Glomerular endothelial cell (primary cell): ENCODE measurements around the gene BRSK1. TPM values are rescaled to one million over a fixed set of nuclear protein-coding genes. Genes with fewer than 3 reads are reported as not detected.

ENCODE experiments used
- DNase-seq: peaks from one replicate; pipeline ENCODE4 v3.0.0-alpha.2; 2011; ENCODE audit warnings: low read depth, low spot score; ENCODE audit errors: extremely low read depth
- total RNA-seq: library from RNA; depleted of rRNA; stranded (reverse); fragments of >200 nt; gene quantifications from 2 replicates; pipeline ENCODE4 v1.2.3, GENCODE V29; 2015

Gene BRSK1
- total RNA-seq, 1 donor from 2014 or later = 1.2 TPM

DNA sequence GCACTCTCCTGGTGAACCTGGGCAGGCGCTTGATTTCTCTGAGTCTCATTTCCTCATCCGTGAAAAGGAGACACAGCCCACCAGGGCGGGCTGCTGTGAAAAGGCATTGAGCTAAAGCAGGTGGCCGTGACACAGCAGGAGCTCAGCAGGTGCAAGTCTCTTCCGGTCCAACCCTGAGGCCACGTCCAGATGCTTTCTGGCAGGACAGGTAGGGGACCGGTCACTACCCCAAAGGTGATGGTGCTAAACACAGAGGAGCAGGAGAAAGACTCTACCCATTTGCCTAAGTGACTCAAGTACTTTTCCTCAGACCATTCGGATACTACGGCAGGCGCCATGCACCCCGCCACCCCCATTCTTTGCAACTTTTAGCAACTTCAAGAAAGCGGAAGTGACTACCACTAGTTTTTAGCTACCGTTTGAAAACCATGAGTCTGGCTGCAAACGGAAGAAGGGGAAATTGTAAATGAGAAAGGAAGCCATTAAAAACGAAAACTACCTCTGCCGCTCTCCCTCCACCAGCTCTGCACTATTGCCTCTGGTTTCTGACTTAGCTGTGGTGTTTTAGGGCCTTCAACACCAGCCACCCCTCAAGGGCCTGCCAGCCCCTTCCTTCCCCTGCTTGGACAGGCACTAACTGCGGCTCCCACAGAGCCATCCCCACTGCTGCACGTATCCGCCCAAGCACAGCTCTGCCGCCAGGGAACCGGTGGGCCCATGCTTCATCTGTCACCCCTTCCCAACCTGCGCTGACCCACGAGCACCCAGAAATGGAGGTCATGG lies 29.8 kb upstream of the BRSK1 start:
- DNase-seq = no peak

DNA sequence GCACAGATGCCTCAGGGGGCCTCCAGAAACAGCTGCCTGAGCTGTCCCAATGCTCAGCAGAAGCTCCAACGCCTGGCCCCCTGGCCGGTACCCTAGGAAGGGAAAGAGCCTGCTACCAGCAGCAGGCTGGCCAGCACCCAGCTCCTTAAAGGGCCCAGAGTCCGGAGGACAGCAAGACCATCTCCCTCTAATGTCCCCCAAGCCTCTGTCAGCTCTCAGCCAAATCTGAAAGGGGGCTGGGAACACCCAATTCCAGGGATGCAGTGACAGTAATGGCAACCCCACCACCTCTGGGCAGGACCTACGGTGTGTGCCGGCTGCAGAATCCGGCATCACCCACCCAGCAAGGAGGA lies 29.2 kb upstream of the BRSK1 start:
- no peak for DNase-seq

DNA sequence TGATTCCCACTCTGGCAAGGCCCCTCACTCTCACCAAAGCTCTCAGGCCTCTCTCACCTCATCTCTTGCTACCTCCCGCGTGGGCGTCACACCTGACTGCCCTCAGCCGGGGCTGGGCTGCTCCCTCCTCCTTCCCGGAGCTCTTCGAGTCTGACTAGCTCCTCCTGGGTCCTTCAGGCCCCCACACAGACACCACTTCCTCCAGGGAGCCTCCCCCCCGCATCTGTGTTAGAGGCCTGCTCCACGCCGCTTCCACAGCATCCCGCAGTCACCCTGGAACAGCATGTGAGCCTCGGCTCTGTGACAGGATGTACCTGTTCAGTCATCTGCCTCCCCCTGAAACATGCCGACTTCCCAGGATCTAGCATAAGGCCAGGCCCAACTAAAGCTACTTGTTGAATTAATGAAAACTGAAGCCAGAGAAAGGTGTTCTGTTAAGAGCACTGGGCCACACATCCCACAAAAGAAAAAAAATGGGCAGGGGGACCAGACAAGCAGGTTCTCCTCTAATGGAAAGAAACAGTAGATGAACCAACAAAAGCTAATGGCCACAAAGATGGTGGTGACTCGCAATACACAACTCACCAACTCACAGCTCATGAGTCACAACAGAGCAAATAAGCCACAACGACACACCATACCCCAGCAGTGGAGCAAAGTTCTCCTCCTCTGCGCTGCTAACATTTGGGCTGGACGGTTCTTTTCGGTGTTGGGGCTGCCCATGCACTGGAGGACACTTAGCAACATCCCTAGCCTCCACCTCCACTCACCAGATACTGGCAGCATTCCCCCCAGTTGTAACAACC lies 28.0 kb upstream of the BRSK1 start:
- DNase-seq = no peak

DNA sequence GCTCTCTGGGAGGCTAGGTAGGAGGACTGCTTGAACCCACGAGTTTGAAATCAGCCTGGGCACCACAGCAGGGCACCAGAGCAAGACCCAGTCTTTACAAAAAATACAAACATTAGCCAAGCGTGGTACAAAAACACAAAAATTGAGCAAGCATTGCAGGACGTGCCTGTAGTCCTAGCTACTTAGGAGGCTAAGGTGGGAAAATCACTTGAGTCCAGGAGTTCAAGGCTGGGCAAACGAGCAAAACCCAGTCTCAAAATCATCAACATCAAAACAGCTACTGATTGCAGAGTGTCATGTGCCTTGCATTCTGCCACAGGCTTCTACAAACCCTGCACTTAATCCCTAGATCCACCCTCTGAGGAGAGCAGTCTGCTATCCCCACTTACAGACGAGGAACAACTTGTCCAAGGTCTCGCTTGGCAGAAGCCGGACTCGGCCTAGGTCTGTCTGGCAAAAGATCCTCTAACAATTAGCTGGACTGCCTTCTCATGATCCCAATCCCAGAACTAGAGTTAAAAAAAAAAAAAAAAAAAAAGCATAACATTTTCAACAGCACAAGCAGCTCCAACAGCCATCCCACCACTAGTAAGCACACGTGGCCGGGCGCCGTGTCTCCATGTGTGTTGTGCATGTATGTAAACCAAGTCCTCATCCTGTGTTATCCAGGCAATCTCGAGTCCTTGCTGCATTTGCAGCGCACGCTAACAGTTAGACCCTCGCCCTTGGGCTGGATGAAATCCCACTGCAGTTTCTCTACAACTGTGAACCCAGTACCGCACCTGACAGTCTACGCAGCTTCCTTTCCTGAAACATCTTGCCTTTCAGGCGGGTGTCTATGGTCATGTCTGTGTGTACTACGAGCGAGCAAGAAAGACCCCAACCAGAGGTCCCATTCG lies 27.0 kb upstream of the BRSK1 start:
- no peak for DNase-seq

DNA sequence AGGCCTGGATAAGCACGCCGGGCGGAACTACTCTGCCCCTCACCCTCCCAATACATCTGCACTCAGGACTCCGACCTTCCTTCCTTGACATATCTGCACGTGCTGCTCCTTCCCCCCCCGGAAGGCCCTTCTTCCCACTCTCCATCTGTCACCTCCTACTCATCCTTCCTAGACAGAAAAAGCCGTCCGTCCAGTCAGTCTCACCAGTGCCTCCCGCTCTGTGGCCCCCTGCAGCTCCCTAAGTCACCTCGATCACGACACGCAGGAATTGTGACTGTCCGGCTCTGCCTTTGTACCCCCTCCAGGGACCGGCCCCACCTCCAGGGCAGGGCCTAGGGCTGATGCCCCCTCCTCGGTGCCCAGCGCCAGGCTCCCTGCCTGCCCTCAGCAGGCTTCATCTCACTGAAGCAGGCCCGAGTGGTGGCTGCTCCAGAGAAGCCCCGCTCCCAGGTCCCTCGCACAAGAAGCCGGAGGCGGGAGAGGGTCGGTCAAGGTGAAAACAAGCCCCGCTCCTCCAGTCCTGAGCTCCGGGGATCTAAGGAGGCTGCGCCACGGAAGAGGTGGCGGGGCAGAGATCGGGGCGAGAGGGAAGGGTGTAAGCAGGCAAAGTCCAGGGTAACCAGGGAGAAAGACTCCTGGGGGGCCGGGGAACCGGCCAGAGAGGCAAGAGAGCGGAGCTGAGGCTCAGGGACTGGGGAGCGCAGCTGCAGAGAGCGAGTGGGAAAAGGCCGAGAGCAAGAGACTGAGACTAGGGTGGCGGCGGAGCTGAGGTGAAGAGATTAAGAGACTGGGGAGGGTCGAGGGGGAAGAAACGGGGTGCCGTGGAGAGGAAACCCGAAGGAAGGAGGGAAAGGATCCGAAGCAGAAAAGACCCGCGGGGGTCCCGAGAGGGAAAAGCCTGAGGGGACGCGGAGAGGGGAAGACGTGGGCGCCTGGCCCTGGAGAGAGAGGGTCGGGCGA lies 26.1 kb upstream of the BRSK1 start:
- no peak for DNase-seq

DNA sequence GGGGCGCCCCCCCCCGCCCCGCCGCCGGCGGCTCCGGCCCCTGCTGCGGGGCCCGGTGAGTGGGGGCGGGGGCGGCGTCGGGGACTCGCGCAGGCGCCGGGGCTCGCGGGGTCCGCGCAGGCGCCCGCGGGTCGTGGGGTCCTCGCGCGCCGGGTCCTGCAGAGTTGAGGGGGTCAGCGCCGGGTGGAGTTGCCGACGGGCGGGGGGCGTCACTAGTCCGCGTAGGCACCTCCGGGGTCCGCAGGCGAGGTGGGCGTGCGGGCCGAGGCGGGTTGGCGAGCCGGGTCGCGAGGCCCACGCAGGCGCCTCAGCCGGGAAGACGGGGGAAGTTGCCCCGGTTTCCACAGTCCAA lies 25.3 kb upstream of the BRSK1 start:
- no peak for DNase-seq

DNA sequence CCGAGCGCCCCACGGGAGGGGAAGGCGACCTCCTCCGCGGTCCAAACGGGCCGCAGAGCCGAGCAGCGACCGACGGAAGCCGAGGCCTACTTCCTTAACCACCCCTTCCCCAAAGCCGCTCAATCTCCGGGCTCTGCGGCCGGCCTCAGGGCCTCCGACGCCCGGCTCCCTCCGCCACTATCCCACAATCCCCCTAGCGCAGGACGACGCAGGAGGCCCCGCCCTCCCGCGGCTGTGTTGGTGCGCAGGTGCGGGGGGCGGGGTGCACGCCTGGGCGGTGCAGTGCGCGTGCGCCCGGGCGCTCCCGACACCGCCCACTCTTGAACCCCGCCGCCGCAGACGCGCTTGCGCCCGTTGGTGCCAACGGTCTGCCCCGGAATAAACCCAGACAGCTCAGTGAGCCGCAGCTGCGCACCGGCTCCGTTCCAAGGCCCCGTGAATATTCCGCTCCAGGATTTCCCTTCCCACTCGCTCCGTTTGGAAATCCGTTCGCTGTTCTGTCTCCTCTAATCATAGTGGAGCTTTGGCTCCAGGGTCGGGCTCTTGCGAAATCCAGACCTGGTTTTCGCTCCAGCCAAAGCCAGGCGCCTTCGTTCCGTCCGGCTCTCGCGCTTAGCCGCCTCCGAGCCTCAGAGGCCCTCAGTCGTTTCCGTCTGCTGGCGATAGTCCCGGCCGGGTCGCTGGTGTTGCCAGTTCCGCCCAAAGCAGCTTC lies 24.8 kb upstream of the BRSK1 start, which contains the start of gene PPP6R1:
PPP6R1 (minus strand) TSS at position 190 of the 712 bp plus-strand sequence. CDS start 11,914 bp downstream, outside the sequence.
- peak; percentile 98 for DNase-seq

DNA sequence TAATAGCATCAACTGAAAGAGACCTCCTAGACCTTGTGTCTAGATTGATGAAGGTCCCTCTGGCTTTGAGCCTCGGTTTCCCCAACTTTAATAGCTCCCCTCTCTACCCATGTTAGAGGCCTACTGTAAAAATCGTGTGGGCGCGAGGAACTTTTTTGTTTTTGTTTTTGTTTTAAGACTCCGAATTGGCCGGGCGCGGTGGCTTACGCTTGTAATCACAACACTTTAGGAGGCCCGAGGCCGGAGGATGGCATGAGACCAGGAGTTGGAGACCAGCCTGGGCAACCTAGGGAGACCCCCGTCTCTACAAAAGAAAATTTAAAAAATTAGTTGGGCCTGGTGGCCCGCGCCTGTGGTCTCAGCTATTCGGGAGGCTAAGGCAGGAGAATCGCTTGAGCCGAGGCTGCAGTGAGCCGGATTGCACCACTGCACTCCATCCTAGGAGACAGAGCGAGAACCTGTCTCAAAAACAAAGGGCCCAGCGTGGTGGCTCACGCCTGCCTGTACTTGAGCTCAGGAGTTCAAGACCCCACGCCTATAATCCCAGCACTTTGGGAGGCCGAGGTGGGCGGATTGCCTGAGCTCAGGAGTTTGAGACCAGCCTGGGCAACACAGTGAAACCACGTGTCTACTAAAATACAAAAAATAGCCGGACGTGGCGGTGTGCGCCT lies 24.1 kb upstream of the BRSK1 start:
- no peak for DNase-seq

DNA sequence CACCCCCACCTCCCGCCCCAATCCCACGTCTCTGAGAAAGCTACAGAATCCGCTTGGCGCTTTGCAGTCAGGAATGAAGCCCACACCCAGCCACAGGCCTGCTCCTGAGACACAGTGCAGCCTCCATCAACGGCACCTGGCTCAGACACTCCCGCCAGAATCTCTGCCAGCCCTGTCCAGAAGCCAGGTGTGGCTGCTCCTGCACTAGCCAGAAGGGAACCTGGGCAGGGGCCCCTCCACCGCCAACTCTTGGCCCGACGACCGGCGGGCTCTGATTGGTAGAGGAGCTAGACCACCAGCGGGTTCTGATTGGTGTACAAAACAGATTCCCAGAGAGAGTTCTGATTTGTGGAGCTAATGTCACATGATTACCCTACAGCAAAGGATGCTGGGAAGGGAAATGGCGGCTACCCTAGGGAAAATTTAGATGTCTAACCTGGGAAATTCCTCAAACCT lies 22.1 kb upstream of the BRSK1 start:
- DNase-seq = no peak

DNA sequence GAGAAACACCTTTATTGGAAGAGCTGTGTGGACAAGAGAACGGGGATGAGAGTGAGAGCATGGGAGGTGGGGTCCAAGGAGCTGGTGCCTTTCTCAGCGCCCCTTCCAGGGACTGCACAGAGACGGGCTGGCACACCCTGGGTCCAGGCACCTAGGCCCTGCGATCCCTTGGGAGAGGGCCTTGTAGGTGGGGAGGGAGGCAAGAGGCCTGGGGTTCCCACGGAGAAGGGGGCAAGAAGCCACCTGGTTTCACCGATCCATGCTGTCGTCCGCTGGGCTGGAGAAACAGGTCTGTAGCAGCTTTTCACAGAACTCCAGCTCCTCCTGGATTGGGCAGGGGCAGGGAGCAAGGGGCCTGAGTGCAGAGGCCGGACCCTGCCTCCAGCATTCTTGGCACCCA lies 21.4 kb upstream of the BRSK1 start:
- DNase-seq = no peak

DNA sequence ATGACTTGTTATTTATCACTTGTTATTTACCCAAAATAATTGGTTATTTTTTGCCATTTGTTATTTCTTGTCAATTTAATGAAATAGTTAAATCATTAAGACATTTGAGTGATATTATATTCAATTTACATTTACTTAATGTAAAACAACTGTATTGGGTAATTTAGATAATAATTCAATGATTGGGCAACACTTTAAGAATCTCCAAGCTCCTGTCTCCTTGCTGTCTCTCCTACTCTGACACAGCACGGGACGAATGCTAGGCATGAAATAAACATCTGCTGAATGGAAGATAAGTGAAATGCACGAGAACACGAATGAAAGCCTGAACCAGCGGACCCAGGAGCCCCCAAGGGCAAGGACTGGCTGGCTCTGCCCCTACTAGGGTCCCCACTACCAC lies 19.3 kb upstream of the BRSK1 start:
- no peak for DNase-seq

DNA sequence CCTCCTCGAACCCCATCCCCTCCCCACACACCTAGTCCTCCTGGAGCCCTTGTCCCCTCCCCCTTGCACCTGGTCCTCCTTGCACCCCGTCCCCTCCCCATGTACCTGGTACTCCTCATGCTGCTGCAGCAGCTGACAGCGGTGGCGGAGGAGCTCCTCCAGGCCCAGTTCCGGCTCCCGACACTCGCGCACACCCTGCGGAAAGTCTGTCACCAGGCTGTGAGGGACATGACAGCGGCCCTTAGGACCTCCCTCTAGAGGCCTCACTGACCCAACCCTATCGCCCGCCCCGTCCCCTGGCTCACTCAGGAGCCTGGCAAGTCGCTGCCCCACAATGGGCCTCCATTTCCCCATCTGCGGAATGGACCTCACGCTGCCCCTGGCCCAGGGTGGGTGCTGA lies 18.6 kb upstream of the BRSK1 start:
- DNase-seq = no peak

DNA sequence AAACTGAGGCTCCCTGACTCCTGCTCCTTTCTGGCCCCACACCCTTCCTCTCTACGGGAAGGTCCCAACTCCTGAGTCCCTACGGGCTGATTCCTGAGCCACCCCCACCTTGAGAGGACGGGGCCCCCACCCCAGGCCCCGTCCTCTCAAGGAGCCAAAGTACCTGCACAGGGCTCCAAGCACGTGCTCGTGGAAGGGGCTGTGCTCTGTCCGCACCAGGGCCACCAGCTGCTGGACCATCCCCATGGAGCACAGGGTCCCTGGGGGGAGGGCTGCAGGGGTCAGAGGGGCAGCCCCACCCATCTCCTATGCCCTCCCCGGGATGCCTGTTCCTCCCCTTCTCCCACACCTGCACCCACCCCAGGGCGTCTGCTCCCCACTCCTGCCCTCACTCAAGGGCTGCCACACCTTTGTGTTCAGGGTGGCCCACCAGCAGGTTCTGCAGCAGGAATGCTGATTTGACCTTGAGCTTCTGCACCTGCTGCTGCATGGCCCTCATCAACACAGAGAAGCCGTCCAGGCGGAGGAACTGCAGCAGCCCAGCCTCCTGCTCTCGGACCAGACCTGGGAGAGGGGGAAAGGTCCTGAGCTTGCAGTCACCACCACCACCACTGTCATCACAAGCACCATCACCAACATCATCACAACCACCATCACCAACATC lies 17.9 kb upstream of the BRSK1 start:
- no peak for DNase-seq

DNA sequence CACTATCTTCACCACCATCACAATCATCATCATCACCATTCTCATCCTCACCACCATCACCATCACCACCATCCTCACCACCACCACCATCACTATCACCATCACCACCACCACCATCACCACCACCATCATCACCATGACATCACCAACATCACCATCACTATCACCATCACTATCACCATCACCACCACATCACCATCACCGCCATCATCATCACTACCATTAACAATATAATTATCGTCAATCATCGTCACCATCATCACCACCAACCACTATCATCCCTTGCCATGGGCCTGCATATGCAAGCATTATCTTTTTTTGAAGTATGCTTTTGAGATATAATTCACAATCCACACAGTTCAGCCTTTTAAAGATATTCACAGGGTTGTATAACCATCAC lies 17.4 kb upstream of the BRSK1 start:
- DNase-seq = no peak

DNA sequence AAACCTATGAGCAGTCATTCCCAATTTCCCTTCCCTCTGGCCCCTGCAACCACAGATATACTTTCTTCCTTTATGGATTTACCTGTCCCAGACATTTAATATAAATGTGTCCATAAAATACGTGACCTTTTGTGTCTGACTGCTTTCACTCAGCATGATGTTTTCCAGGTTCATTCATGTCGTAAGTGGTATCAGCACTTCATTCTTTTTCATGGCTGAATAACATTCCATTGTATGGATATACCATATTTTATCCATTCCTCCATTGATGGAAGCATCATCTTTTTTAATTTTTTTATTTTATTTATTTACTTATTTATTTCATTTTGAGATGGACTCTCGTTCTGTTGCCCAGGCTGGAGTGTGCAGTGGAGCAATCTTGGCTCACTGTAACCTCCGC lies 17.0 kb upstream of the BRSK1 start:
- no peak for DNase-seq

DNA sequence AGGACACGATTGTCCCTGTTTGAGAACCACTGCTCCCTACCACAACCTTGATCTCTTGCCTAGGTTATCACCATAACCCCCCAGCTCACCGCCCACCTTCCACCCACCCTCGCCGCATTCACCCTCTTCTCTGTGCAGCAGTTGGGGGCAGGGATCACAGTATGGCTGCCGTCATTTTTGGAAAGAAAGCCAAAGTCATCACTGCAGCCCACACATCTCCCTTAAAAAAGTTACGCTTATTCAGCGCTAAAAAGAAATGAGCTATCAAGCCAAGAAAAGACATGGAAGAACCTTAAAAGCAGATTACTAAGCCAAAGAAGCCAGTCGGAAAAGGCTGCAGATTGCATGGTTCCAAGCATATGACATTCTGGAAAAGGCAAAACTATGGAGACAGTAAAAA lies 14.5 kb upstream of the BRSK1 start:
- DNase-seq = no peak

DNA sequence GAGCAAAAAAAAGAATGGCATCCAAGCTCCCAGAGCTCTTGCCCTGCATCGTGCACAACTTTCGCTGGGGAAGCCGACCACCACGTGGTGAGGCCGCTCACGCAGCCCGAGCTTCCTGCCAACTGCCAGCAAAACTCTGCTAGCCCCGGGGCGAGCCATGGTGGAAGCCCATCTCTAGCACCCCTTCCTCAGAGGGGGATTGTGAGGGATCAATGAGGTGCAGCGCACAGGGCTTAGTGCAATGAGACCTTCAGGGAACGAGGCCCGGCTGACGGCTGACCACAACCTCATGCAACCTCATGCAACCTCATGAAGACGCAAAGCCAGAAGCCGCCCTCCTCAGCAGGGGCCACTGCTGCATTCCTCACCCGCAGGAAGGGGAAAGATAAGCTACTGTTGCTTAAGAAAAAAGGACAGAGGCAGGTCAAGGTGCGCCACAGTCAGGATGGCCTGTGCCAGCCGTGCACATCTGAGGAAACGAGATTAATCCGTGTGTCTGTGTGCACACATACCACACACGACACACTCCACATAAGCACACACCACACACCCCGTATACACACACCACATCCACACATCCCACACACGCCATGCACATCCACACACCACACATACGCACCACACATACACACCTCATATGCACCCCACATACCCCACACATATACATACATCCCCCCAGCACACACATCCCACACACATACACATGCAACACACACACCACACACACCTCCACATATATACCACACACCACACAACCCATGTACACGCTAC lies 13.4 kb upstream of the BRSK1 start:
- DNase-seq = no peak

DNA sequence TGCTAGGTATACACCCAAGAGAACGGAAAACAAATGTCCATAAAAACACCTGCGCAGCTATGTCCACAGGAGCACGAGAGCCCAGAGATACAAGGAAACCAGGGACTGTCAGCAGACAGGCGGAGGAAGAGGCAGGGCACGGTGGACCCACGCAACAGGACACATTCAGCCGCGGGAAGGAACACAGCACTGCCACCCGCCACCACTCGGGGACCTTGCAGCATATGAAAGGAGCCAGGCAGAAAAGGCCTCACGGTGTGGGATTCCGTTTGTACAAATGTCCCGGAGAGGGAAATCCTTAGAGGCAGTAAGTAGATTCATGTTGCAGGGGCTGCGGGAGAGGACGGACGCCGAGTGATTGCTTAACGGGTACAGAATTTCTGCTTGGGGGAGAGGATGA lies 11.7 kb upstream of the BRSK1 start:
- DNase-seq = no peak
